IPS-NIHi7 (cell line): Measurements from ENCODE around the gene SULT1C4.

Experiments
- DNase-seq: peaks from one replicate; pipeline ENCODE4 v3.0.0; 2012; ENCODE audit warnings: mixed read lengths; ENCODE audit errors: extremely low spot score

Gene SULT1C4

DNA sequence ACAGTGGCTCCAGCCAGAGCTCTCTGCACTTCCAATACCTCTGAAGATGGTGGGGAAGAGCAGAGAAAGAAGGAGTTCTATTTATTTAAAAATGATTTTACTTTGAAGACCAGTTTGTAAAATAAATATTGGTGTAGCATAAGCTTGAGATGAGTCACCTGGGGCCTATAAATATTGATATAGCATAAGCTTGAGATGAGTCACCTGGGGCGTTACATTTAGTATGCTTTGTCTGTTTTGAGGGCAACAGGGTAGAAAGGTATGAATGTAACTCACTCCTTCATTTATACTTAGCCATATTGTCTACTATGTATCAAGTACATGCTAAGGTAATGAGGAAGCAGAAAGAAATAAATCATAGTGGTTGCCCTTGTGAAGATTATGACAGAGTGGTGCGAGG is 7.7 kb upstream of the SULT1C4 start:
- no peak for DNase-seq

DNA sequence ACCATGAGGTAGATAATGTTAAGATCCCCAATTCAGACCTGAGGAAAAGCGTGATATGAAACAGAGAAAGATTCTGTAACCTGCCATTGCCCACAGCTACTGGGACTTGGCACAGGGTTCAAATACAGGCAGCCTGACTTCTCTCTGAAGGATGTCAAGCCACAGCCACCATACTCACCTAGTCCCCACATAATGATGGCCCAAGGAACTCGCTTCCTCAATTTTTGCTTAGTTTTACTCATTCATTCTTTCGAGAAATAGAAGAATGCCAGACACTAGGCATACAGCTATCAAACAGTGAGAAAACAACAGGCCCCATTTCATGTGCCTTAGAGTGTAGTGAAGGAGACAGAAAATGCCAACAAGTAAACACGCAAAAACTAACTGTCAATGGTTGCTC is 980 bp upstream of the SULT1C4 start:
- DNase-seq: no peak

DNA sequence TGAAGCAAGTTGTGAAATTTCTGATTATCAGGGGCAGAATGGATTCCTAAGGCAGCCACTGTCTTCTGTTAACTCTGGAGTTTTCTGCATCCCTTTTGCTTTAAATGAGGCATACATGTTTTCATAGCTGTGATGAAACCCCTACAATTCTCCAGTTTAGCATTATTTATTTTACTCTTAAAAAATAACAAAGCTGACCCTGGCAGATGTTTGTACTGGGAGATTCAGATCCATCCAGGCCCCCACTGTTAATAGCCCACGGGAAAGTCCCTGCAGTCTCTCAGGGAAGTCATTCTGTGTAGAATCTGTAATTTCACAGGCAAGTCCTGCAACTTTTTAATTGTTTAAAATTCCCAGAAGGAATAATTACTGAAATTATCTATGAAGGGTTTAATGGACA is 353 bp upstream of the SULT1C4 start:
- no peak for DNase-seq

DNA sequence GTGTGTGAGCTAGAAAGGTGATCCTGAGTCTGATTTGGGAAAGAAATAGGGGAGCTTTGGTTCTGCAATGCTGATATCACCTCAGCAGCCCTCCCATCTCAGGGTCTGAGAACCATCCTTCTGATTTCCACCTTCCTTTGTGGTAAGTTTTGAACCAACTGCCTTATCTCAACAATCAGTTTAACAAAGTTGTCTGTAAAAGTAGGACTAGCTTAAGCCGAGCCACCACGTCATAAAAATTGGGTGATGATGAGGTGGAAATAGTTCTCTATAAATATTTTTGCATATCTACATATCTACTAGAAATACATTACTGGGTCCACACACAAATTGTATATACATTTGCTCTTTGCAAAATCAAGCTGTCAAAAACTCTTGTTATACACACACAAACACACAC is 1.1 kb downstream of the SULT1C4 start:
- DNase-seq: no peak

DNA sequence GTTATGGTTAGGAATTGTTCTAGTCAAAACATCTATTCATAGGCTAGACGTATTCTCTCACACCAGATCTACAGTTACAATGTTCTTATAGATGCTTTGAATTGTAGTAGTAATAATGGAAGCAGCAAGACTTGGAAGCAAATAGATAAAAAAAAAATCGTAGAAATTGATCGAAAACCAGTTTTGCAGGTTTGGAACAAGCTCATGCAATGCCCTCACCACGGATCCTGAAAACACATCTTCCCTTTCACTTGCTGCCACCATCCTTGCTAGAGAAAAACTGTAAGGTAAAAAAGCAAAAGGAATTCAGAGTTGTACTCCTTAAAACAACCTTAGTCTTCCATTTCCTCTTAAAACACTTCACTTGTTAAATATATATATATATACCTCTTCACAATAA is 4.4 kb downstream of the SULT1C4 start:
- DNase-seq: no peak

DNA sequence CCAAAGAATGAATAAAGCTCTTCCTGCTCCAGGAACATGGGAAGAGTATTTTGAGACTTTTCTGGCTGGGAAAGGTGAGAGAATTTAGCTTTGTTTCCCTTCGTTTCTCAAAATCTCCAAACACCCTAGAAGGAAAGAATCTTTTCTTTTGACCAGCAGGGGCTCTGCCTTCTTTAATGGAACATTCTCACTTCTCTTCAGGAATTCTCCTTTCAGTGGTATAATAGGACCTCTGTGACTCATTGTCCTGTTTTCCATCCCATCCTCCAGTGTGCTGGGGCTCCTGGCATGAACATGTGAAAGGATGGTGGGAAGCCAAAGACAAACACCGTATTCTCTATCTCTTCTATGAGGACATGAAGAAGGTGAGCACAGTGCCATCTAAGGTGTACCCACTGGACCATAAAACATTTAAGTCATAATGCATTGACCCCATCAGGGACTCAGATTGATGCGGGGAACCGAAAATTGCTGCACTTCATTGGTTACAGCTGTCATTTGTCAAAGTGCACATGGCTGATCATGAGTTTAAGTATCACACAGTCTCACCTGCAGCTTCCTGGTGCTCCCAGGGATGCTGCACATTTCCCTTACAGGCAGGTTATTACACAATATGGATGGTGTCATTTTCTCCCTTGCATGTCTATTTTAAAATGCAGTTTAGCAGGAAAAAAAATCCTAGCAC is 5.5 kb downstream of the SULT1C4 start:
- DNase-seq: peak; percentile 57

DNA sequence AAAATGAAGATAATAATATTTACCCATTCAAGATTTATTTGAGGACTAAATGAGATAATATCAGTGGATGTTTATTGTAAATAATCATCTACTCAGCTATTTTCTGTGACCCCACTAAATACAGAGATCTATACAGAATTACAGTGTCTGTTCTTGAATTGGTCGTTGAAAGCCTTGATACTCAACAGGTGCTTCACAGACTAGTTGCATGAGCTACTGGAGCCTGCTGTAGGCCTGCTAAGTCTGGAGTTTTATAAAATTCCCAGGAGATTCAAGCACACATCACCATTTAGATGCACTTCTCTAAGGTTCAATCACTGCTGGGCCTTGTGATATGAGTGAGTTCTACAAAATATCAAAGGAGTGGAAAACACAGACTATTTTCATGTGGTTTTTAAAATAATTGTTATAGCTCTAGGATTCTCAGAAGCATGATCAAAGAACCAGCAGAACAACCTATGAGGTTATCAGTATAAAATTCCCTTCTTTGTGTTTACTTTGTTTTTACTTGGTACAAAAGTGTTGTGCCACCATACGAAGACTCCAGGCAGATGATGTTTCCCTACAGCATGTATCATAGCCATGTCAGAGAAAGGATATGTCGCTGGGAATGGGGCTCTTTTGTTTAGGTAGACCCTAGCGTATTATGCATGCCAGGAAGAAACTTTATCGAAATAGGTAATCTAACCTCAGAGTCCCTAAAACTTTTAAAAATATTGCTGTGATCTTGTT is 7.1 kb downstream of the SULT1C4 start:
- DNase-seq: no peak

DNA sequence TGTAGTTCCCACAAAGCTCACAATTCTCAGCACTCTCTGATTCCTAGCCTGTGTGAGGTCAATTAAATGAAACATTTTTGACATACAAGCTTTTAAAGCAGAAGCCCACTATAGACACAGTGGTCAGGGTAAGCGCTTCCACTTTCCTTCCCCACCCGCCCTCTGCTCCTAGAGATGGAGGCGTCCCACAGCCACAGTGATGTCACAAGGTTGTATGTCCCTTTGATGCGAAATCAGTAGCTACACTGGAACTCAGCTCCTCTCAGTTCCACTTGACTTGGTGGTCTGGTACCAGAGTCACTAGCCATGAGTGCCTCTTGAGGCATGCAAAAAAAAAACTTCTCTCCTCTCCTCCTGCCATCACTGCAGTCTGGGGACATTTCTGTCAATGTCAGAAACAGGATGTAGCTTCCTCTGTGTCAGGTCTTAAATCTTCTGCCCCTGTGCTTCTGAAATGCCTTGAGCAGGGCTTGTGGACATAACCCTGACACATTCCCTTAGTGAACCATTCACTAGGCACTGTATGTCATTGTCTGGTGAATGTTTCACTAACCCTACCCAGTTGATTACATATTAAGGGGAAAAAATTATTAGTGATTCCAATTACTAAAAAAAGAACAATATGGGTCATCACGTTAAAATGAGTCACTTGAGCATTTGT is 7.8 kb downstream of the SULT1C4 start:
- DNase-seq: no peak

DNA sequence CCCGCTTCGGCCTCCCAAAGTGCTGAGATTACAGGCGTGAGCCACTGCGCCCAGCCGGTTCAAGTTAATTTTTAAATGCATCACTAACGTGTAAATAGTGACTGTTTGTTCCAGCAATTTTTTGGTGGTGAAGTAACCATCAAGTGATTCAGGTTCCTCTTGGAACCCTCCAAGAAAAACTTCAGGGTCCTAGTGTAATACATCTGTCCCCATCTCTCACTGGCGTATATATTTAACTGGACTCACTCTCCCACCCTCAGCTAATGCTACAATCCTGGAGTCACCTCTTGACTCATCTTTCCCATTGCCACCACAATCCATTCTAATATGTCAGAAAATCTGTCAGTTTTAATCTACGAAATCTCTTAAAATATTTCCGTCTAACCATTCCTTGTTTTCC is 10.3 kb downstream of the SULT1C4 start:
- no peak for DNase-seq

DNA sequence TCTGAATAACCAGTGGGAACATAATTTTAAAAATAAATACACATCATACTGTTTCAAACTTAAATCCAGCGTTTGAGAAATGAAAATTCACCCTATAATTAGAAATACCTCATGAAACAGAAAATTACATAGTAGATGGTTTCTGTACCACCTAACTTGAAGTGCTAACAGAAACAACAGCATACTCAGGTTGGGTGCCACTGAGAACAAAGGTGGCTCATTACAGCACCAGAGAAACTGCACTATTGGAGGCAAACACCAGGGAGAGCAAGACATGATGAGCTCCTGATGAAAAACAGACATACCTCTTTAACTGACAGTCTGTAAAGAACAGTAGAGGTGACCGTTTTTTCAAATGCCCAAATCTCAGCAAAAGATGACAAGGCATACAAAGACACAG is 12.6 kb downstream of the SULT1C4 start:
- DNase-seq: no peak

DNA sequence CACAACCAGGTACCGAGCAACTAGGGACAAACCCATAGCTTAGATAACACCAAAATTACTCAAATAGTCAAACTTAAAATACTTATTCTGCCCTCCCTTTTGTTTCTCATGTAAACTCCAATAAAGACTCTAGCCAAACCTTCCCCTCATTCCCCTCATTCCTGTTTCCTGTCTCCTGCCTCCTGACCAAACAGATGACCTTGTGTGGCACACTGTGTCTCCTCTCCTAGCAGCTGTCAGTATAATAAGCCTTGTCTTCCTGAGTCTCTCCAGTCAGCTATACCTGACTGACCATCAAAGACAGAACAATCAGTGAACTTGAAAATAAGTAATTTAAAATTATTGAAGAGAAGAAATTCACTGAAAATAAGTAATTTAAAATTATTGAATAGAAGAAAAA is 14.3 kb downstream of the SULT1C4 start:
- no peak for DNase-seq

DNA sequence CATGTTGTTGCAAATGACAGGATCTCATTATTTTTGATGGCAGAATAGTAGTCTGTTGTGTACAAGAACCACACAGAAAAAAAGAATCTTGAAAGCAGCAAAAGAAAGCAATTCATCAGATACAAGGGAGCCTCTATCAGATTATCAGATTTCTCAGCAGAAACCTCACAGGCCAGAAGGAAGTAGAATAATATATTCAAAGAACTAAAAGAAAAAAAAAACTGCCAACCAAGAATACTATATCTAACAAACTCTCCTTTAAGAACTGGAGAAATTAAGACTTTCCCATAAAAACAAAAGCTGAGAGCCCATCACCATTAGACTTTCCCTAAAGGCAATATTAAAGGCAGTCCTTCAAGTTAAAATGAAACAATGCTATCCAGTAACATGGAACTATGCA is 15.4 kb downstream of the SULT1C4 start:
- DNase-seq: no peak

DNA sequence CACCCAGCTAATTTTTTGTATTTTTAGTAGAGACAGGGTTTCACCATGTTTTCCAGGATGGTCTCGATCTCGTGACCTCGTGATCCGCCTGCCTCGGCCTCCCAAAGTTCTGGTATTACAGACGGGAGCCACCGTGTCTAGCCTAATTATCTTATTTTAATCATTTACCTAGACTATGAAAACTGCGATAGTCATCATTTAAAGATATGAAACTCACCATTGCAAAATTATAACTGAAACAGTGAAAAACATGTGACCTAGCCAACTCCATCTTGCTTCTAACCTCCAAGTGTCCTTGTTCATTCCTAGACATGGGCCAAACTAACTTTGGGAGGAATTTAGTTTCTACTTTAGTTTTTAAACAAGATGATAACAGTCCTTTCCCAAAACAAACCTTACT is 17.4 kb downstream of the SULT1C4 start:
- no peak for DNase-seq

DNA sequence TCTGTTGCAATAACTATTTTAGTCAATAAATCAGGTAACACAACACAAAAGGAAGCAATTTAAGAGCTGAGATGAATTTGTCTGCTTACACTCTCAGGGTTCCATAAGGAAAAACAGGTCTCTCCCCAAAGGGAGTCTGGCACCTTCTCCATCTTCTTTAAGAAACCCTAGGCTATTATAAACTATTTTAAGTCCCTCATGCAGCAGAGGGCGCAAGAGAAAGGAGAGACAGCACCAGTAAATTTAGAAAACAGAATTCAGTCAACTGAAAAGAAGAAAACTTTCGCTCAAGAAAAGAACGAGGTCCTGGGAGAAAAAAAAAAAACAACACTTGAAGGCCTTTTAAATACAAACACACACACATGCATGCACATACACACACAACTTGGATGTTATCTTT is 19.1 kb downstream of the SULT1C4 start:
- no peak for DNase-seq

DNA sequence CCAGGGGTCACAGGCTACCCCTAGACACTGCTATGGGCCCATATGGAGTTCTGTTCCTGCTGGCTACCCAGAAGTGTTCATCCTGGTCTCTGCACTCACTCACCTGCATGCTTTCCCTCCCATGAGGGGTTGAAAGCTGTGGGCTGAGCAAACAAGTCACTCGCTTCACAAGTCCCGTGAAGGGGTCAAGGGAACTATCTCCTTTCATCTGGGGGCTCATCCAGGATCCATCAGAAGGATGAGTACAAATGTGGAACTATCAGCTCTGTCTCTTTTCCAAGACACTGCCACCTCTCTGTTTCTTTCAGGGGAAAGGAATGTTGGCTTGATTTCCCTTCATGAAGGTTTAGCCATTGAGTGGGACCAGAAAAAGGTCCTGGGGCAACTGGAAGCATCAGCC is 21.7 kb downstream of the SULT1C4 start:
- no peak for DNase-seq

DNA sequence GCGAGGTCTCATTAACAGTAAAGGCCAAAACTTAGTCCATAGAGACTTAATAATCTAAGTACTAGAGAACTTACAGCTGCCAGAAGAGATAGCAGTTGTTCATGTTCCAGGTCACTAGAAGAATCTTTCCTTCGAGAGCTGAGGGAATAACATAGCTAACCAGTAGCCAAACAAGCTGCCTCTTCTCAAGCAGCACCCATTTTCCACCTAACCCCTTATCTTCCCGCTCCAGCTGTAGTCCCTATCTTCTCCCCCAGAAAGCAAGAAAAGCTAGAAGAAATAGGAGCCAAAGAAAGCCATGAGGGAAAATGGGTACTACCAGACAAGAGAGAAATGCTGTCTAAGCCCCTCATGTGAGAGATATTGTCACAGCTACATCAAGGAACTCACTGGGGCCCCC is 24.0 kb downstream of the SULT1C4 start:
- no peak for DNase-seq

DNA sequence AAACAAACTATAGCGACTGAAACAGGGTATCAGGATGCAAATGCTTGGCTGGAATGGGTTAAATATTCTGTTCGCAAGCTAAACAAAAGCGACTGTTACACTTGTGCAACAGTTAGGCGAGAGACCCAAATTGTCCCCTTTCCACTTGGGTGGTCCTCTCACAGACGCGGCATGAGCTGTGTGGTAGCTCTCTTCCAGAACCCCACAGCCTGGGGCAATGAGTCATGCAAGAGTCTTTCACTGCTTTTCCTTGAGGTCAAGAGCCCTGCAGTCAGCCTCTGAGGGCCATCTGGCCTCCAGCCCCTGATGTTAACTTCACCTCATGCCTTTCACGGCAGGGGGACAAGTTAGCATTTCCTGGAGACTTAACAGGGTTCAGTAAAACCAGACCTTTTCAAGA is 25.7 kb downstream of the SULT1C4 start:
- peak; percentile 38 for DNase-seq

DNA sequence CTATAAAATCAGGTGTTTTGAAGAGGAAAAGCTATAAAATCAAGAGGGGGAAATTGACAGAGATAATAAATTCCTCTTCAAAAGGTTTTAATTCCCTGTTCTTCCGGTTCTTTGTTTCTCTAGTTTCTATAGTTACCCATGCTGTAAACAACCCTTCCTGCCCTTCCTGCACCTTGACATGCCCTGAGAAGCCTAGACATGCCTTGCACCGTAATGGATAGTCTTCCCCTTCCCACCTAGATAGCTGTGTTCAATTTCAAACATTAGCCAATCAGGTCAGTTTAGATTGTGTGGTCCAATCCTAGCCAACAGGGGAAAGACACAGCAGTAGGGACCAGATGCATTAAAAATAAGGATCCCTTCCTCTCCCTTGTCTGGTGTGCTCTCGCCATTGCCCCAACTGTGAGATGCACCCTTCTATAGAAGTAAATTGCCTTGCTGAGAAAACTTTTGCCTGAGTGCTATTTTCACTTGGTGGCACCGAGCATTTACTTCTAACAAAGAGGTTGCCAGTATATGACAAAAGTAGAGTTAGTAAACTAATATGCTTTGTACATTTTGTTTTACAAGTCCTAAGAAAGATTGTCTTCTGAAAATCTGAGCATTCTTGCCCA is 27.1 kb downstream of the SULT1C4 start:
- no peak for DNase-seq

DNA sequence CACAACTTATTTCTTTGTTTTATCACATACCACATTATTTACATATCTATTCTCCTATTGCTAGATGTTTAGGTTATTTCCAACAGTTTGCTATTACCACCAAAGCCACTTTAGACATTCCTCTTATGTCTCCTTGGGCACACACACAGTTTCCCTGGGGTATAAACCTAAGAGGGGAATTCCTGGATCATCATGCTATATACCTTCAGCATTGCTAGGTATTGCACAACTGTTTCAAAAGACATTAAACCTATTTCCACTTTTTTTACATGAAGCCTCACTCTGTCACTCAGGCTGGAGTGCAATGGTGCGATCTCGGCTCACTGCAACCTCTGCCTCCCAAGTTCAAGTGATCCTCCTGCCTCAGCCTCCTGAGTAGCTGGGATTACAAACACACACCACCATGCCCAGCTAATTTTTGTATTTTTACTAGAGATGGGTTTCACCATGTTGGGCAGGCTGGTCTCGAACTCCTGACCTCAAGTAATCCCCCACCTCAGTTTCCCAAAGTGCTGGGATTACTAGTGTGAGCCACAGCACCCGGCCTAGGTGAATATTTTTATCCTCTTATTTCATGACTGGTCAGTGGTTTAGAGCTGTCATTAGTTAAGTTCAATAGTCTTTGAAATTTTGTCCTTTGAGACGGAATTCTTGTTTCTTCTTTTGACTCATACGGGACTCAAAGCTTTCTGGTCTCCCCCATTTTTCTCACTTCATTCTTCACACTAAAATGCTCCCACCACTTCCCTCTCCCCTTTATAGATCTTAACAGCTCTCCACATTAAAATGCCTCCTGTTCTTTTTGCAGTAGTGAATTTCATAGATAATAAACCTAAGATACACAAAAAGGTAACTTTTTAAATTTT is 30.3 kb downstream of the SULT1C4 start:
- no peak for DNase-seq

DNA sequence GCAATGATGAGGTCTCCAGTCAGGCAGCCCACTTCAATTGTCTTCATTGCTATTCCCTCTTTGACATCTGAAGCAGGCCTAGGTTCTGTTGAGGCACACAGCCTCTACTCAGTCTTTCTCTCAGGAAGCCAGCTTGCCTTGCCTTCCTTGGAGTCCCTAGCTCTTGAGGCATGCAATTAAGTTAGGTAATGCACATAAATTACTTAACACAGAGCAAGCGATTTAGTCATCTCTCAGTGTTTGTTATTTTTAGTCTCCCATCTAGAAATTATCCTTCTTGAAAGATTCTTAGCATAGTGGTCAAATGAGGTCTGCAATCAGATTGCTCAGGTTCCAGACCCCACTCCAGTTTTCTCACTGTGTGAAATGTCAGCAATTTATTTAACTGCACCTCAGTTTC is 32.0 kb downstream of the SULT1C4 start:
- DNase-seq: no peak

DNA sequence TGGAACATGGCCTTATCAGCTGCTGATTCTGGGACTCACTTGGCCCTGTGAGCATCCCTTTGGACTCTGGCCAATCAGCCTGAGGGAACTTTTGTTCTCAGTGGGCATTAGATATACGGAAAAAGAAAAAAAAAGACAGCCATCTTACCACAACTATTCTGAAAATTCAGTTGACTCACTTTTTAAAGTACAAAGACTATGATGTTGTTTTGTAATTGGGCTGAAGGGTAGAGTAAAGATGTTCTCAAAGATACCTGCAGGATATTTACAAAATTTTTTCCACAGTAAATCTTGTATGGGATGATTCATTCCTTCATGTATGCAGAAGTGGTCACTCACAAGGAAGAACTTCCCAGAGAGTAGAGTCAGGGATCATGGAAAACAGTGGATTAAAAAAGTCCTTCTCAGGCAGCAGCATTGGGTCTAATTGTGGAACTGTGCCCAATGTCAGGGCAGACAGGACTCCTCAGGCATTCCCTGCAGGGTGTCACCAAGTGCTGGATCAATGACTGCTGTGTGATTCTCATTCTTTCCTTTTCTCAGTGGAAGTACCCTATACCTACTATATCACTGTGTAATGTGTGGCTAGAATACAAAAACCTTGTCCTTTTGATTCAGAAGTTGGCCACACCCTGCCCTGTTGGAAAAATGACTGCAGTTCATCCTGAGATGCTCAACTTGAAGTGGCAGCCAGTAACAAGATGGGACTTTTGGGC is 35.4 kb downstream of the SULT1C4 start:
- DNase-seq: no peak
